BE2C (cell line): ENCODE results near the gene GADD45A.

Source experiments
- DNase-seq: peaks from one replicate; pipeline ENCODE4 v3.0.0-alpha.2; 2020
- H3K27me3 ChIP-seq: fragments of 250-450 bp; sonication (Bioruptor Pico); 2 replicates; pipeline ENCODE4 v1.5.1; 2020; ENCODE audit warnings: mild to moderate bottlenecking
- H3K36me3 ChIP-seq: fragments of 250-450 bp; sonication (Bioruptor Pico); 2 replicates; pipeline ENCODE4 v1.5.1; 2020; ENCODE audit warnings: mild to moderate bottlenecking
- H3K4me1 ChIP-seq: fragments of 250-450 bp; sonication (Bioruptor Pico); 2 replicates; pipeline ENCODE4 v1.5.1; 2020
- H3K4me3 ChIP-seq: 2 replicates; pipeline ENCODE4 v1.5.1; 2011; ENCODE audit warnings: low read depth, low read length
- H3K9me3 ChIP-seq: fragments of 250-450 bp; sonication (Bioruptor Pico); 2 replicates; pipeline ENCODE4 v1.5.1; 2020
- CTCF ChIP-seq: IDR thresholded peaks from 2 replicates; pipeline ENCODE4 v1.5.1; 2012; ENCODE audit warnings: mild to moderate bottlenecking, low read depth, low read length

GADD45A gene

GRCh38 chr1:67674260-67675011, 10.6 kb upstream of the GADD45A start:
- Histone ChIP-seq H3K4me1 (0 out of 2 replicates have a peak, but pooled peaks cover 4% of the 10 kb centered on the region), H3K27me3 (no peaks in the 10 kb centered on the region), H3K4me3 (no peak overlapping the region), H3K36me3 (no peaks in the 10 kb centered on the region), H3K9me3 (no peaks in the 10 kb centered on the region)
- no peak for TF ChIP-seq CTCF
- DNase-seq, result peak; percentile 63

- Histone ChIP-seq H3K4me3 (no peak overlapping the region), H3K27me3 (no peaks in the 10 kb centered on the region), H3K36me3 (no peaks in the 10 kb centered on the region), H3K9me3 (no peaks in the 10 kb centered on the region), H3K4me1 (0 out of 2 replicates have a peak, but pooled peaks cover 4% of the 10 kb centered on the region)
- no peak for TF ChIP-seq CTCF
- DNase-seq, result no peak
These were observed 9.2 kb upstream of the GADD45A start for GRCh38 chr1:67675800-67676199.

- no peak overlapping the region for H3K4me3 ChIP-seq
- H3K4me1 ChIP-seq, result 0 out of 2 replicates have a peak, but pooled peaks cover 4% of the 10 kb centered on the region
- H3K36me3 ChIP-seq, result no peaks in the 10 kb centered on the region
- no peaks in the 10 kb centered on the region for H3K9me3 ChIP-seq
- no peaks in the 10 kb centered on the region for H3K27me3 ChIP-seq
- no peak for TF ChIP-seq CTCF
- DNase-seq, result no peak
These were observed 8.7 kb upstream of the GADD45A start for GRCh38 chr1:67676287-67676686.

- H3K36me3 ChIP-seq, result no peaks in the 10 kb centered on the region
- 0 out of 2 replicates have a peak, but pooled peaks cover 4% of the 10 kb centered on the region for H3K4me1 ChIP-seq
- DNase-seq, result no peak
- no peak for TF ChIP-seq CTCF
- no peaks in the 10 kb centered on the region for H3K27me3 ChIP-seq
- no peak overlapping the region for H3K4me3 ChIP-seq
- H3K9me3 ChIP-seq, result no peaks in the 10 kb centered on the region
These were observed 8.1 kb upstream of the GADD45A start for GRCh38 chr1:67676946-67677345.

- no peak for DNase-seq
These were observed 7.6 kb upstream of the GADD45A start for GRCh38 chr1:67677408-67677807.

More at GRCh38 chr1:67677408-67677807, 7.6 kb upstream of the GADD45A start:
- H3K9me3 ChIP-seq, result no peaks in the 10 kb centered on the region
- no peak for TF ChIP-seq CTCF
- no peaks in the 10 kb centered on the region for H3K36me3 ChIP-seq
- H3K4me1 ChIP-seq, result 0 out of 2 replicates have a peak, but pooled peaks cover 4% of the 10 kb centered on the region
- H3K4me3 ChIP-seq, result no peak overlapping the region
- H3K27me3 ChIP-seq, result no peaks in the 10 kb centered on the region
